NCI-H2081 treated with DMSO at 0.1 percent for 48 hours (cell line): Measurements from ENCODE around the gene XRCC6.
"Not testable (repeated sequence)": the region's sequence is repeated elsewhere in the genome, so short reads cannot be mapped to it uniquely, and the experiment has no call there.

Source experiments
- DNase-seq: peaks from one replicate; lab custom pipeline; 2025; lab: John Stamatoyannopoulos, UW

The XRCC6 gene

DNA sequence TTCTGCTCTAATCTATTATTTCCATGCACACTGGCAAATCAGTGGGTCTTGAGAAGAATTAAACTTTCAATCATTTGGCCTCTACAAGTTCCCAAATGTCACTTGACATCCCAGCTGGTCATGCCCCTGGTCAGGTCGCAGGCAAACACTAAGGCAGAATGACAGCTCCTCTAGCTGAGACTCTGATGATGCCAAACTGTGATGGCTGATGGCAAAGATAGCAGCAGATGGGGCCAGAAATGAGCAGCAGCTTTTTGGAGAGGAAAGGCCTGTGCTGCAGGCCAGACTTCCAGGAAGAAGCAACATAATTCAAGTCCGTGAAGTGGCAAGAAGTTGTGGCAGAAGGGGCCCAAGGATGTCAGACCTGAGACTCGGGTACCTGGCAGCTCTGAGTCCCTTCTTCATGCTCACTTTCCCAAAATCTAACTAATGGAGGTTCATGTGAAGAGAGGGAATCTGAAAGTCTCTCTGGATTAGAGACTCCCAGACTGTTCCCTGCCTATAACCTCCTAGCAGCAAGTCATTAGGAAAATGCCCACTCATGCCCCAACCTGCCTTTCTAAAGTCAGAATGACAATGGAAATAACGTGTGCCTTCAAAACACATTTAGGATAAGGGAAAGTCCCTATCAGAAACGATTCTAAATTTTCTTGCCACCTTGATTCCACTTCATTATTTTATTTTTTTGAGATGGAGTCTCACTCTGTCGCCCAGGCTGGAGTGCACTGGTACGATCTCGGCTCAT is 22.0 kb upstream of the XRCC6 start:
- no peak for DNase-seq

DNA sequence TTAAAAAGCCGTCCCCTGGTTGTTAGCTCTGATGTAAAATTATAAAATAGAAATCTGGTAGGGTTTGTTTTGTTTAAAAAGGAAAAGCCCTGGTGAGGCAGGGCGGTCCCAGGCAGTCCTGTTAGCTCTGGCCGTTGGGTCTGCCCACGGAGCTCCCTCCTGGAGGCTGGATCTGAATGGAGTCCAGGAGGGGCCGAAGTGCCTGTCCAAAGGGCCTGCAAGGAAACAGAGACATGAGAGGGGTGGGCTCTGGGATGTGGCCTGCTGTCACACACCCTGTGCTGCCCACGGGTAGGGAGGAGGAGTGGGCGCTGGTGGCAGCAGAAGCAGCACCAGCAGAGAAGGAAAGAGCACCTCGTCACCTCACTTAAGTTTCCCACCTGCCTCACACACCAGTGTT is 20.1 kb upstream of the XRCC6 start:
- DNase-seq = no peak

DNA sequence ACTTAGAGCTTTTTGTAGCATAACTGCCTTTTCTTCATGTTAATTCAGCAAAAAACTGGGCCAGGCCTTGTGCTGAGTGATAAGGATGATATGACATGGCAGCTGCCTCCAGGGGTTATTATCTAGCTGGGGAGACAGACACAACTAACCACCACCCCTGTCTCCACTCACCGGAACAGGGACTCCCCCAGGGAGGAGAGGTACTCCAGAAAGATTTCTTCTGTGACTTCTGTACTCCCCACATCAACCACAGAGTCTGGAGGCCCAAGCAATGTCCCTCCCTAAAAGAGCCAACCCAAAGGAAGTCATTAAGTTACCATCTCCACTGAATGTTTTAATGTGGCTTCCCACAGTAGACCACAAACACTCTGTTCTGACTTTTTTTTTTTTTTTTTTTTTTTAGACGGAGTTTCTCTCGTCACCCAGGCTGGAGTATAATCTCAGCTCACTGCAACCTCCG is 17.2 kb upstream of the XRCC6 start:
- no peak for DNase-seq

DNA sequence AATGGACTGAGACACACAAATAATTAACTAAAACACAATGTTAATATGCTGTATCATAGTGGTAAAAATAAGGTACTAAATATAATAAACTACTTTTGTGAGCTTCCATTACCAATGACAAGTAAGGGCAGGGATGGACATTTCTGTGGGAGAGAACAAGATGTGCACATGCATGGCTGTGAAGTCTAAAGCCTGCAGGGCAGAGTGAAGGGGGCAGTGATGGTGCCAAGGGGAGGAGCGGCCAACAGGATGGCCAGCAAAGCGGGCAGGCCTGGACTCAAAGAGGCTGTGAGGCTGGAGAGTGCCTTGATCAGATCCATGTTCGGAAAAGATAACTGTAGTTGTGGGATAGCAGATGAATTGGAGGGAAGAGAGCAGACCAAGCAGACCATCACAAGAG is 12.7 kb upstream of the XRCC6 start:
- no peak for DNase-seq

DNA sequence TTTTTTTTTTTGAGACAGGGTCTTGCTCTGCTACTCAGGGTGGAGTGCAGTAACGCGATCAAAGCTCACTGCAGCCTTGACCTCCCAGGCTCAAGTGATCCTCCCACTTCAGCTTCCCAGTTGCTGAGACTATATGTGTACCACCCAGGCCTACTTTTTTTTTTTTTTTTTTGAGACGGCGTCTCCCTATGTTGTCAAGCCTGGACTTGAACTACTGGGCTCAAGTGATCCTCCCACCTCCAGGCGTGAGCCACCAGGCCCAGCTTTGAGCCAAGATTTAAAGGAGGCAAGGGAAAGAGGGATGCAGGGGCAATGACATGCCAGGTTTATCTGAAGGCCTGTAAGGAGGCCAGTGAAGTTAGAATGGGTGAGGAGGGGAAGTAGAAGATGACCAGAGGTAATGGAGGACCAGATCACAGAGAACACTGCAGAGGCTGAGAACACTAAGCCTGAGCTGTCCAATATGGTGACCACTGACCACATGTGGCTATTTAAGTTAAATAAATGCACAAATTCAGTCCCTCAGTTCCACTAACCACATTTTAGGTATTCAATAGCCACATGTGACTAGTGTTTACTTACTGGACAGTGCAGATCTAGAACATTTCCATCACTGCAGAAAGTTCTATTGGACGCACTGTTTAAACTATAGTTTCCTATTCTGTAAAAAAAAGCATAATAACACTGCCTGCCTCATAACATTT is 8.3 kb upstream of the XRCC6 start:
- no peak for DNase-seq

DNA sequence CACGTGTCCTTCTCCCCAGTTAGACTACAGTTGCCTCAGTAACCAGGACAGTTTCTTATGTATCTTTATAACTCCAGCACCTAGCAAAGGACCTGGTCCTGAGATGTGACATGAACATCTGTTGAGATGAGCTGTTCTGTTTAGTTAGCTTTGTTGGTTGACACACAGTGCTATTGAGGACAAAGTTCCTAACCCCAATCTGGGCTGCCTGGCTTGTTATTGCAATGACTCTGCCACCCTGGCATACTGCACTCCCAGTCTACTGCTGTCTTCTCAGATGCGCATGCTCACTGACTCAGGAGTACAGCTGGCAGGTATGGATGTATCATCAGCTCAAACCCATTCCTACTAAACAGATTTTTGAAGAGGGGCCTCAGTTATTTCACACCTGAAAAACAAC is 7.6 kb upstream of the XRCC6 start:
- no peak for DNase-seq

DNA sequence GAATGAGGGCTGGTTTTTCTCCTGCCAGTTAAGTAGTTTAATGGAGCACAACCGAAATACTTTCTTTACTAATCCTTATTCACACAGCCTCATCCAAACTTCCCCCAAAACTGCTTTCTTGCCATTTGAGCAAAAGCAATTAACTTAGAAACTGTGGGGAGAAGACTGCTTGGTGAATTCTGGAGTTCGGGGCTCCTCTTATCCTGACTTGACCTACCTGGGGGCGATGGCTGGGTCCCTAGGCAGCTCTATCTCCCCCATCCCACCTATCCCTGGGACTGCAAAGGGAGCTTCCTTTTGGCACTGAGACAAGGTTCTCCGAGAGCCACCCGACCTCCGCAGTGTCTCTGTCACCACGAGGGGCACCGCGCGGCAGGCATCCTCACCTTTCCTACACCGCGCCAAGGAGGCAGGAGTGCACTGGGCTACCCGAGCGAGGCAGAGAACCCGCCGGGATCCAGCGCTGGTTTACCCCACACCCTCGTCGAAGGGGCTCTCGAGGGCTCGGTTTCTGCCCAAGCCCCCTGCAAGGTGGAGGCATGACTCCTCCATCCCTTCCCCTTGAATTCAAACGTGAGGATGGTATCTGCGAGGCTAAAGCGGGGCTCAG is 1.0 kb upstream of the XRCC6 start:
- no peak for DNase-seq

DNA sequence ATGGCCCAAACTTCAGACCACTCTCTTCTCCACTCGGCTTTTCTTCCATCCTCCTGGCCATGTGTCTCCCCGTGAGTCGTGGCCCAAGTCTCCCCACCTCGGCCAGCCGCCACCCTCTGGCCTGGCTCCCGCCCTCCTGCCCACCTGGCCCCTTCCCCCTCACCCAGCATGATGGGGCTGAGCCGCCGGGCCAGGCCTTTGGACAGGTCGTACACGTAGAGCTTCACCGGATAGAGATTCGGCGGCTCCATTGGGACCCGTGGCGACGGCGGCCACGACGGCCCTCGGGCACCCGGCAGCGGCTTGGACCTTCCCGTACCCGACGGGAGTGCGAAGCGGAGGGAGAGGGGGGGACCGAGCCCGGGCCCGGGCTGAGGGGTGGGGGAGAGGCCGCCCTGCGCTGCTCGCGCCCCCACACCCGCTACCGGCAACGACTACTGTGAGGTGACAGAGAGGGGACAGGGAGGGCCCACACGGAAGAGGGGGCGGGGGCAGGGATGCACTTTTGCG is 451 bp upstream of the XRCC6 start, which contains the start of gene DESI1:
Gene DESI1 (minus strand): TSS at position 455 of the 510 bp plus-strand sequence. CDS start 204 bp downstream, at position 251.
- no peak for DNase-seq

DNA sequence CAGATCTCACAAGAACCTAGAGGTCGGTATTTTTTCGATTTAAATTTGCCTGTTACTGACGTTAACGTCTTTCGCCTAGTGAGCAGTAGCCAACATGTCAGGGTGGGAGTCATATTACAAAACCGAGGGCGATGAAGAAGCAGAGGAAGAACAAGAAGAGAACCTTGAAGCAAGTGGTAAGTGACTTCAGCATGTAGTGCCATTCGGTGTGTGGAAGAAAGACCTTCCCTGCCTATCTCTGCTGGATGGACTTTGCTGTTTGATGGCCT is 750 bp downstream of the XRCC6 start:
- no peak for DNase-seq

DNA sequence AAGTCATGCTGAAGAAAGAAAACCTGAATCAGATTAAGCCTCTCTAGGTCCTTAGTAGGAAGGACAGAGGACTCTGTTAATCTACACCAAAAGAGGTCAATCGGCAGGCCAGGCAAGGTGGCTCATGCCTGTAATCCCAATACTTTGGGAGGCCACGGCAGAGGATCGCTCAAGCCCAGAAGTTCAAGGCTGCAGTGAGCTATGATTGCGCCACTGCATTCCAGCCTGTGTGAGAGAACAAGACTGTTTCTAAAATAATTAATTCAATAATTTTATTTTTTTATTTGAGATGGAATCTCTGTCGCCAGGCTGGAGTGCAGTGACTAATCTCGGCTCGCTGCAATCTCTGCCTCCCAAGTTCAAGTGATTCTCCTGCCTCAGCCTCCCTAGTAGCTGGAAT is 4.5 kb downstream of the XRCC6 start:
- DNase-seq = no peak

DNA sequence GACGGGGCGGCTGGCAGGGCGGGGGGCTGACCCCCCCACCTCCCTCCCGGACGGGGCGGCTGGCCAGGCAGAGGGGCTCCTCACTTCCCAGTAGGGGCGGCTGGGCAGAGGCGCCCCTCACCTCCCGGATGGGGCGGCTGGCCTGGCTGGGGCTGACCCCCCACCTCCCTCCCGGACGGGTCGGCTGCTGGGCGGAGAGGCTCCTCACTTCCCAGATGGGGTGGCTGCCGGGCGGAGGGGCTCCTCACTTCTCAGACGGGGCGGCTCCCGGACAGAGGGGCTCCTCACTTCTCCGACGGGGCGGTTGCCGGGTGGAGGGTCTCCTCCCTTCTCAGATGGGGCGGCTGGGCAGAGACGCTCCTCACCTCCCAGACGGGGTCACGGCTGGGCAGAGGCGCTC is 10.0 kb downstream of the XRCC6 start:
- not testable (repeated sequence) for DNase-seq

DNA sequence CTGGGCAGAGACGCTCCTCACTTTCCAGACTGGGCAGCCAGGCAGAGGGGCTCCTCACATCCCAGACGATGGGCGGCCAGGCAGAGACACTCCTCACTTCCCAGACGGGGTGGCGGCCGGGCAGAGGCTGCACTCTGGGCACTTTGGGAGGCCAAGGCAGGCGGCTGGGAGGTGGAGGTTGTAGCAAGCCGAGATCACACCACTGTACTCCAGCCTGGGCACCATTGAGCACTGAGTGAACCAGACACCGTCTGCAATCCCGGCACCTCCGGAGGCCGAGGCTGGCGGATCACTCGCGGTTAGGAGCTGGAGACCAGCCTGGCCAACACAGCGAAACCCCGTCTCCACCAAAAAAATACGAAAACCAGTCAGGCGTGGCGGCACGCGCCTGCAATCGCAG is 10.5 kb downstream of the XRCC6 start:
- DNase-seq = not testable (repeated sequence)

DNA sequence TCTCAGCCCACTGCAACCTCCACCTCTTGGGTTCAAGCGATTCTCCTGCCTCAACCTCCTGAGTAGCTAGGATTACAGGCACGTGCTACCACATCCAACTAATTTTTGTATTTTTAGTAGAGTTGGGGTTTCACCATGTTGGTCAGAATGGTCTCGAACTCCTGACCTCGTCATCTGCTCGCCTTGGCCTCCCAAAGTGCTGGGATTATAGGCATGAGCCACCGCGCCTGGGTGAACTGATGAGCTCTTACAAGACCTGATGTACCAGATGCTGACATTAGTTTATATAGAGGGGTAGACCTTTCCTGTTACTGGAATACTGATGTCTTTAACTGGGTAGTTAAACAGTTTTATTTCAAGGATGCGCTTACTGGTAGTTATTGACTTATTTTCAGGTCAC is 13.5 kb downstream of the XRCC6 start:
- not testable (repeated sequence) for DNase-seq

DNA sequence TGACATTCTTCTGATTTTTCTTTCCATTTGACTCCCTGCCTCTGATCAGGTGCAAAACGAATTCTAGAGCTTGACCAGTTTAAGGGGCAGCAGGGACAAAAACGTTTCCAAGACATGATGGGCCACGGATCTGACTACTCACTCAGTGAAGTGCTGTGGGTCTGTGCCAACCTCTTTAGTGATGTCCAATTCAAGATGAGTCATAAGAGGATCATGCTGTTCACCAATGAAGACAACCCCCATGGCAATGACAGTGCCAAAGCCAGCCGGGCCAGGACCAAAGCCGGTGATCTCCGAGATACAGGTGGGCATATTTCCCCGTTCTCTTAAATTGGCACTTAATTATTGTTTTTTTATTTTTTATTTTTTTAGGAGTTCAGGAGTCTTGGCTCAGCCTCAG is 15.4 kb downstream of the XRCC6 start:
- DNase-seq = no peak

DNA sequence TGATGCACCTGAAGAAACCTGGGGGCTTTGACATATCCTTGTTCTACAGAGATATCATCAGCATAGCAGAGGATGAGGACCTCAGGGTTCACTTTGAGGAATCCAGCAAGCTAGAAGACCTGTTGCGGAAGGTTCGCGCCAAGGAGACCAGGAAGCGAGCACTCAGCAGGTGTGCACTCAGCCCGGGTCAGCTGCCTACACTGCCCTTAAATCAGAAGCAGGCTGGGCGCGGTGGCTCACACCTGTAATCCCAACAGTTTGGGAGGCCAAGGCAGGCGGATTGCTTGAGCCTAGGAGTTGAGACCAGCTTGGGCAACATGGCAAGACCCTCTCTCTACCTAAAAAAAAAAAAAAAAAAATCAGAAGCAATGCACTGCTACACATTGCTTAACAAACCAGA is 16.5 kb downstream of the XRCC6 start:
- DNase-seq = not testable (repeated sequence)

DNA sequence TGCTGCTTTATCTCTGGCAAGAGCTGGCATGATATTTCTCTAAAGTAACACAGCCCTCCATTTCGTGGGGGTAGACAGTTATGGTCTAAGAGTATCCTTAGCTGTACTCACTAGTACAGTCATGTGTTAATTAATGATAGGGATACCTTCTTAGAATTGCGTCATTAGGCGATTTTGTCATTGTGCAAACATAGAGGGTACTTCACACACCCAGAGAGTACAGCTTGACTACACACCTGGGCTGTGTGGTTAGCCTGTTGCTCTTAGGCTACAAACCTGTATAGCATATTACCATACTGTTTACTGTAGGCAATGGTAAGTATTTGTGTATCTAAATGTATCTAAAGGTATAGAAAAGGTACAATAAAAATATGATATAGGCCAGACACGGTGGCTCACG is 17.0 kb downstream of the XRCC6 start:
- DNase-seq = no peak

DNA sequence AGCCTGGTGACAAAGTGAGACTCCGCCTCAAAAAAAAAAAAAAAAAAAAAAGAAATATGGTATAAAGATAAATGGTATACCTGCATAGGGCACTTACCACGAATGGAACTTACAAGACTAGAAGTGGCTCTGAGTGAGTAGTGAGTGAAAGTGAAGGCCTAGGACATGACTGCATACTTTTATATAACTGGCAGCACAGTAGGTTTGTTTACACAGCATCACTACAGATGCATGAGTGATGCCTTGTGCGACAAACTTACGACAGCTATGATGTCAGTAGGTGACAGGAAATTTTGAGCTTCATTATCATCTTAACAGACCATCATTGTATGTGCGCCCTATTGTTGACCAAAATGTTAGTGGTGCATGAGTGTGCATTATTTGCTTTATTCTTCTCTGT is 17.7 kb downstream of the XRCC6 start:
- DNase-seq = no peak

DNA sequence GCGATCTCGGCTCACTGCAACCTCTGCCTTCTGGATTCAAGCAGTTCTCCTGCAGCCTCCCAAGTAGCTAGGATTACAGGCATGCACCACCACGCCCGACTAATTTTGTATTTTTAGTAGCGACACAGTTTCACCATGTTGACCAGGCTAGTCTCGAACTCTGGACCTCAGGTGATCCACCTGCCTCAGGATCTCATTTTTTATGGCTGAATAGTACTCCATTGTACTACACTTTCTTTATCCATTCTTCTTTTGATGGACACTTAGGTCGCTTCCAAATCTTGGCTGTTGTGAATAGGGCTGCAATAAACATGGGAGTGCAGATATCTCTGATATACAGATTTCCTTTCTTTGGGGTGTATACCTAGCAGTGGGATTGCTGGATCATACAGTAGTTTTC is 20.8 kb downstream of the XRCC6 start:
- DNase-seq = no peak

DNA sequence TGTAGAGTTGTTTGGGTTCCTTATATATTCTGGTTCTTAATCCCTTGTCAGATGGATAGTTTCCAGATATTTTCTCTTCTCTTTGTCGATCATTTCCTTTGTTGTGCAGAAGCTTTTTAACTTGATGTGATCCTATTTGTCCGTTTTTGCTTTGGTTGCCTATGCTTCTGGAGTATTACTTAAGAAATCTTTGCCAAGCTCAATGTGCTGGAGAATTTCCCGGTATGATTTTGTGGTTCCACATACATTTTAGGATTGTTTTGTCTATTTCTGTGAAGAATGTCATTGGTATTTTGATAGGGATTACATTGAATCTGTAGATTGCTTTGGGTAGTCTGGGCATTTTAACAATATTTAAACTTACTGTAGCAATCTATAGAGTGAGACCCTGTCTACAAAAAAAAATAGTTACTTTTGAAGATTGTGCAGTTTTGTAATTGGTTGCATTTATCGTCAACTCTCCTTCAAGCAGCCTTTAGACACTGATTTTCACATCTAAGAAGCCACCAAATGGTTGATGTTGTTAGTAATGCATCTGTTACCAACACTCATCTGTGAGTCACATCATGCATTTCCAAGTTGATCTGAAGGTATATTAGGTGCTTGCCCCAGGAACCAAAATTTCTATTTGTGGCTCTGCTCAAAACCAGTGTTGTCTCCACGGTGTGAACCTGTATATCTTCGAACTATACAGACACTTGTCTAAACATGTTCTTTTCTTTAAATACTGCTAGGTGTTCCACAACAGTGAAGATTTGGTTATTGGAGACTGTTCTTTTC is 21.4 kb downstream of the XRCC6 start:
- no peak for DNase-seq

DNA sequence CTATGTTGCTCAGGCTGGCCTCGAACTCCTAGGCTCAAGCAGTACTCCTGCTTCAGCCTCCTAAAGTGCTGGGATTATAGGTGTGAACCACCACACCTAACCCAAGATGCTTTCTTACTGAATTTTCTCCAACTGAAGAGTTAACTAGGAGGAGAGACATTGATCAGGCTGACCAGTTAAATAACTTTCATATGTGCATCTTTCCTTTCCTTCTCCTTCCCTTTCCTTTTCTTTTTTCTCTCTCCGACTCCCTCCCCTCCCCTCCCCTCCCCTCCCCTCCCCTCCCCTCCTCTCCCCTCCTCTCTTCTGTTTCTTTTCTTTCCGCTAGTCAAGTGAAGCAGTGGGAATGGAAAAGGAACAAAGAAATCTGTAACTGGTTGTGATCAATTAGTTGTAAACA is 26.7 kb downstream of the XRCC6 start:
- DNase-seq = no peak

DNA sequence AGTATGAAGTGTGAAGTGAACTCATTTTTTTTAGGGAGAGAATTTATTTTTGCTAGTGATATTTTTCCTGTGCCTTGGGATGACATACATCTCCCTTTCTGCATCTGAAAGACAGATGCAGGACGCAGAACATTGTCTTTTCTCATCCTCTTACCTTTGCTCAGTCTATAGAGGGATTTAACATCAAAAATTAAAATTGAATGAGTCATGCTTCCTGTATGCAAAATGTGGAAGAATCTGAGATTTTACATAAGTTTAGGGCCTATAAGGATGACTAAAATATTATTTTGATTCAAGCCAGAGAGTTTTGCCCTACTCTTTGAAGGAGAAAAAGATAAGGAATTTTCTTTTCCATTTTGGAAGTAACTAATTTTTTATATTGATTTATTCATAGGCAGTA is 27.3 kb downstream of the XRCC6 start:
- DNase-seq = no peak

DNA sequence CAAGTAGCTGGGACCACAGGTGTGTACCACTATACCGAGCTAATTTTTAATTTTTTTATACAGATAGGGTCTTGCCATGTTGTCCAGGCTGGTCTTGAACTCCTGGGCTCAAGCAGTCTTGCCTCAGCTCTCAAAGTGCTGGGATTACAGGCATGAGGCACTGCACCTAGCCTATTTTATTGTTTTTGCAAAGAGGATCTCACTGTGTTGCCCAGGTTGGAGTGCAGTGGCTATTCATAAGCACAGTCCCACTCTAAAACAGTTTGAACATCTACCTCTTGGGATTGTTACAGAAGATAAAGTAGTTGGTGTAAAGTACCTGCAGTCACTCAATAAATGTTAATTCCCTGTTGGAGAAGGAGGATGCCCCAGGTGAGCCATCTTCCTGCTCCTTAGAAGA is 29.1 kb downstream of the XRCC6 start:
- no peak for DNase-seq
